Choroid plexus epithelial cell (primary cell): ENCODE results near the gene MAPK6.

ENCODE experiments used
- DNase-seq: peaks from one replicate; pipeline ENCODE4 v3.0.0-alpha.2; 2010; ENCODE audit warnings: low read depth
- H3K4me3 ChIP-seq: 2 replicates; pipeline ENCODE4 v1.5.1; 2011; ENCODE audit warnings: low read depth, mild to moderate bottlenecking, control low read depth, low read length, moderate library complexity
- TF ChIP-seq, protein P1 (sequence below): conservative IDR thresholded peaks from 2 replicates; pipeline ENCODE4 v1.5.1; 2011; ENCODE audit warnings: low read depth, mild to moderate bottlenecking, control low read depth, inconsistent platforms, low read length, moderate library complexity

Gene MAPK6

DNA sequence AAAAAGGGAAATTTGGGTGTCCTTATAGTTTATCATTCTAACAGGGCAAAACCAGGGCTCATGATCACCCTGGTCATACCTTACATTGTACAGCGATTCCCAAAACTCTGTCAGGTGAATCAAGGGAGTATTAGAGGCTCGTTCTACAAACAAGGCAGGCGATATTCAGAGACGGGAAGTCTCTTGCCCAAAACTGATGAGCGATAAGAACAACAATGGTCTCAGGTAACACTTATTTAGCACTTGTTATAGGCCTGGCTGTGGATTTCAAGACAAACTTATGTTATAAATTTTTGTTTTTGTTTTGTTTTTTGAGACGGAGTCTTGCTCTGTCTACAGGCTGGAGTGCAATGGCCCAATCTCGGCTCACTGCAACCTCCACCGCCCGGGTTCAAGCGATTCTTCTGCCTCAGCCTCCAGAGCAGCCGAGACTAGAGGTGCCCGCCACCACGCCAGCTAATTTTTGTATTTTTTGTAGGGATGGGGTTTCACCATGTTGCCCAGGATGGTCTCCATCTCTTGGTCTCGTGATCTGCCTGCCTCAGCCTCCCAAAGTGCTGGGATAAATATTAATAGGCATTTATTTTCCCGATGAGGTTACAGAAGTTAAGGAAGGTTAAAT, 80.7 kb downstream of the MAPK6 start:
- DNase-seq: no peak
- TF ChIP-seq, protein P1, sequence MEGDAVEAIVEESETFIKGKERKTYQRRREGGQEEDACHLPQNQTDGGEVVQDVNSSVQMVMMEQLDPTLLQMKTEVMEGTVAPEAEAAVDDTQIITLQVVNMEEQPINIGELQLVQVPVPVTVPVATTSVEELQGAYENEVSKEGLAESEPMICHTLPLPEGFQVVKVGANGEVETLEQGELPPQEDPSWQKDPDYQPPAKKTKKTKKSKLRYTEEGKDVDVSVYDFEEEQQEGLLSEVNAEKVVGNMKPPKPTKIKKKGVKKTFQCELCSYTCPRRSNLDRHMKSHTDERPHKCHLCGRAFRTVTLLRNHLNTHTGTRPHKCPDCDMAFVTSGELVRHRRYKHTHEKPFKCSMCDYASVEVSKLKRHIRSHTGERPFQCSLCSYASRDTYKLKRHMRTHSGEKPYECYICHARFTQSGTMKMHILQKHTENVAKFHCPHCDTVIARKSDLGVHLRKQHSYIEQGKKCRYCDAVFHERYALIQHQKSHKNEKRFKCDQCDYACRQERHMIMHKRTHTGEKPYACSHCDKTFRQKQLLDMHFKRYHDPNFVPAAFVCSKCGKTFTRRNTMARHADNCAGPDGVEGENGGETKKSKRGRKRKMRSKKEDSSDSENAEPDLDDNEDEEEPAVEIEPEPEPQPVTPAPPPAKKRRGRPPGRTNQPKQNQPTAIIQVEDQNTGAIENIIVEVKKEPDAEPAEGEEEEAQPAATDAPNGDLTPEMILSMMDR: no peak
- H3K4me3 ChIP-seq: no peak overlapping the region

DNA sequence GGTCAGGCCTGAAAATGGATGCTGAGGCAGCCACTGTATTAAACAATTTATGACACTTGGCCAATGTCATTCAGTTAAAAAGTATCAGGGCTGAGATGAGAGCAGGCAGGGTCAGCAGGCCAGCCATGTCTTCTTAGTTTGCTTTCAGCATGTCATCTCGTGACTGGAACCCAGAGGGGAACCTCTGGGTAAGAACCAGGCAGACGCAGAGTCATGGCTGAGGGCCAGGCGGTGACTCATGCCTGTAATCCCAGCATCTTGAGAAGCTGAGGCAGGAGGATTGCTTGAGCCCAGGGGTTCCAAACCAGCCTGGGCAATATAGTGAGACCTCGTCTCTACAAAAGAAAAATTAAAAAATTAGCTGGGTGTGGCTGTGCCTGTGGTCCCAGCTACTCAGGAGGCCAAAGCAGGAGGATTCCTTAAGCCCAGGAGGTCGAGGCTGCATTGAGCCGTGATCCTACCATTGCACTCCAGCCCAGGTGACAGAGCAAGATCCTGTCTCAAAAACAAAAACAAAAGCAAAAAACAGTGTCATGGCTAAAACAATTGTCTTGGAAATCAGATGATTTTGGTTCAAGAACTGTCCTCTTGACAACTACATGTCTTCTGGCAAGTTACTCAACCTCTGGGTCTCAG, 81.9 kb downstream of the MAPK6 start:
- TF ChIP-seq, protein P1: no peak
- no peak overlapping the region for H3K4me3 ChIP-seq
- peak; percentile 98 for DNase-seq

GRCh38 chr15:52101542-52102323, 82.7 kb downstream of the MAPK6 start:
- no peak for DNase-seq
- TF ChIP-seq, protein P1: no peak
- no peak overlapping the region for H3K4me3 ChIP-seq

- peak; percentile 97 for DNase-seq
- TF ChIP-seq, protein P1: no peak
- no peak overlapping the region for H3K4me3 ChIP-seq
These were observed 83.4 kb downstream of the MAPK6 start for GRCh38 chr15:52102463-52102862.

DNA sequence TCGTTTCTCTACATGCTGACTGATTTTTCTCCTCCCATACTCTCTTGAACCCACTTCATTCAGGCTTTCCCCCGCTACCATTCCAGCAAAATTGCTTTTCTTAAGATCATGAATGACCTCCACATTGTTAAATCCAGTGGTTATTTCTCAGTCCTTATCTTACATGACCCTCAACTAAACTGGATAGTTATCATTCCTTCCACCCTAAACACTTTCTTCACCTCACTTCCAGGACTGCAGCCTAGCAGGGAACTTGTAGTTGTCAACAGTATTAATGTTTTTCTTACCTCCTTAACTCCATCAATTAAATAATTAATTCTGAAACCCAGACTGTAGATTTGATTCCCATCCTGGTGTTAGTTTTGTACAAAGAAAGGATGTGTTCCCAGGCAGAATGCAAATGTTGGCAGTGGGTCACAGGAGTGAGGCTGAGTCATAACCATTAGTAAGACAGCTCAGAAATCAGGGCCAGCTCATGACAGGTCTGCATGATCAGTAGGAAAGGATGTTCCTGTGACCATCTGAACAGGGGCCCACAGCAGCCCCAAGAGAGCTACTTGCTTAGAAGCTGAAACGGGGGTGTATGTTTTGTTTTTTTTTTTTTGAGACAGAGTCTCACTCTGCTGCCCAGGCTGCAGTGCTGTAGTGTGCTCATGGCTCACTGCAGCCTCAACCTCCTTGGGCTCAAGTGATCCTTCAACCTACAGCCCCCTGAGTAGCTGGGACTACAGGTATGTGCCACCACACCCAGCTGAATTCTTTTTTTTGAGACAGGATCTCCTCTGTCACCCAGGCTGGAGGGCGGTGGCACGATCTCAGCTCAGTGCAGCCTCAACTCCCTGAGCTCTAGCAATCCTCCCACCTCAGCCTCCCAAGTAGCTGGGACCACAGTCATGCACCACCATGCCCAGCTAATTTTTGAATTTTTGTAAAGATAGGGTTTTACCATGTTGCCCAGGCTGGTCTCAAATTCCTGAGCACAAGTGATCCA, 84.5 kb downstream of the MAPK6 start:
- peak; percentile 97 for DNase-seq
- TF ChIP-seq, protein P1: no peak
- H3K4me3 ChIP-seq: no peak overlapping the region

DNA sequence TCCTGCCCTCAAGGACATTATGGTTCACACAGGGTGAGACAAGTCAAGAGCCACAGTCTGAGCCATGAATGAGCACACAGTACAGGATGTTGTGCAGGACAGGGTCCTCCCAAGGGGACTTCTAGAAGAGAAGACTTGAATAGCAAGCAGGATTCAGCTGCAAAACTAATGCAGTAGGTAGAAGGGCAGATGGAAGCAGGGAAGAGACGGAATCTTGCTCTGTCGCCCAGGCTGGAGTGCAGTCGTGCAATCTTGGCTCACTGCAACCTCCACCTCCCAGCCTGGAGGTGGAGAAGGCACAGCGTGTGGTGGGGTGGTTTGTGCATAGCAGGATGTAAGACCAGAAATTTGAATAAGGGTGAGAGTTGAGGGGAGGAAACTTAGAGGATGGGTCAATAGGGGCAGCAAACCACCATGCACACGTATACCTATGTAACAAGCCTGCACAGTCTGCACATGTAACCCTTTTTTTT, 85.5 kb downstream of the MAPK6 start:
- TF ChIP-seq, protein P1: no peak
- no peak overlapping the region for H3K4me3 ChIP-seq
- no peak for DNase-seq
